Muscle layer of duodenum (tissue), 2 donors: Measurements from ENCODE around the gene LRBA.
"Not testable (repeated sequence)": the region's sequence is repeated elsewhere in the genome, so short reads cannot be mapped to it uniquely, and the experiment has no call there.

Source experiments
- H3K27ac ChIP-seq: one replicate; pipeline ENCODE4 v1.7.0; 2013; ENCODE audit warnings: mild to moderate bottlenecking, low read length
- H3K27me3 ChIP-seq: one replicate; pipeline ENCODE4 v1.7.0; 2013; ENCODE audit warnings: low read depth, mild to moderate bottlenecking, control low read depth, low read length
- H3K36me3 ChIP-seq, 2 donors: one replicate each; pipeline ENCODE4 v1.7.0; 2013; ENCODE audit warnings: low read length in 2 of 2, control low read depth in 1 of 2, mild to moderate bottlenecking in 1 of 2; ENCODE audit not compliant: insufficient read depth in 2 of 2, control insufficient read depth in 1 of 2
- H3K4me1 ChIP-seq, 2 donors: one replicate each; pipeline ENCODE4 v1.7.0; 2013; ENCODE audit warnings: low read length in 2 of 2, mild to moderate bottlenecking in 2 of 2, control low read depth in 1 of 2, moderate library complexity in 1 of 2; ENCODE audit not compliant: insufficient read depth in 2 of 2, control insufficient read depth in 1 of 2
- H3K4me3 ChIP-seq, 2 donors: one replicate each; pipeline ENCODE4 v1.7.0; 2013; ENCODE audit warnings: low read length in 2 of 2, low read depth in 1 of 2, mild to moderate bottlenecking in 1 of 2
- H3K9me3 ChIP-seq, 2 donors: one replicate each; pipeline ENCODE4 v1.7.0; 2013; ENCODE audit warnings: low read length in 2 of 2, control low read depth in 1 of 2, mild to moderate bottlenecking in 1 of 2; ENCODE audit not compliant: control insufficient read depth in 1 of 2
- donor health status: healthy.

Gene LRBA

DNA sequence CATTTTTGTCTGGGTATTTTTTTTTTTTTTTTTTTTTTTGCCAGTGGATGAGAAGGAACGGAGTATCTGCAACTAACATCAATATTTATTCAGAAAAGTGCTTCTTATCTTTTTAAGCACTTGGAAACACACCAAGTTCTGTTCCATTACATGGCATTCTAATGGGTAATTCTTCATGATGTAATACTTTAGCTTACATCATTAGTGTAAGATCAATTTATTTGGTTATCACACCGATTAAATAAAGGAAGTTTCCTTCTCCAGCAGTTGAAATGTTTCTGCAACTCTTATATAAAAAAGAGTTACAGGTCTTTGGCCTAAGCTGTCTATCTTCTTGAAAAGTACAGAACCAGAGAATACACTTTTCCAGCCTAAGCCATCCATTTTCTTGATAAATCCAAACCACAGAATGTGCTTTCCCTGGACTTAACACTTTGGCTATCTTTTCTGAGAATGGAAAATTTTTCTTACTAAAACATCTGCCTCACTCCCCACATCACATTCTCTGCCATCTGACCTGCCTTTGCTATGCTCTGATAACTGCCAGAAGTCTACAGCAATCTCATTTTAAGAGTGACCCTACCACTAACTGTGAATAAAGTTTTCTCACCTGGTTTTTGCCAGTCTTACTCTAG is 625.1 kb downstream of the LRBA start:
- H3K4me3 ChIP-seq: no peak overlapping the region
- H3K9me3 ChIP-seq: peaks cover 0 to 6% of the 10 kb centered on the region in 2 donors
- no peaks in the 10 kb centered on the region for H3K27me3 ChIP-seq
- no peaks in the 10 kb centered on the region for H3K36me3 ChIP-seq
- H3K27ac ChIP-seq: no peak overlapping the region
- peaks cover 0 to 6% of the 10 kb centered on the region in 2 donors for H3K4me1 ChIP-seq

DNA sequence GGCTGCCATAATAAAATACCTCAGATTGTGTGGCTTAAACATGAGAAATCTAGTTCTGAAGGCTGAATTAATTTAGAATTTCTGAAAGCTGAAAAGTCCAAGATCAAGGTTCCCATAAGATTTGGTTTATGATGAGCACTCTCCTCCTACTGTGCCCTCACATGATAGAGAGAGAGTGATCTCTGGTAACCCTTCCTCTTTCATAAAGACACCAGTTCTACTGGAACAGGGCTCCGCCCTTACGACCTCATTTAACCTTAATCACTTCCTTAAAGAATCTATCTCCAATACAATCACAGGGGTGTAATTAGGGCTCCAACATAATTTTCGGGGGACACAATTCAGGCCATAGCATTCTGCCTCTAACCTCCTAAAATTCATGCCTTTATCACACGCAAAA is 627.1 kb downstream of the LRBA start:
- Histone ChIP-seq H3K27me3 (no peaks in the 10 kb centered on the region), H3K4me1 (peaks cover 0 to 6% of the 10 kb centered on the region in 2 donors)

DNA sequence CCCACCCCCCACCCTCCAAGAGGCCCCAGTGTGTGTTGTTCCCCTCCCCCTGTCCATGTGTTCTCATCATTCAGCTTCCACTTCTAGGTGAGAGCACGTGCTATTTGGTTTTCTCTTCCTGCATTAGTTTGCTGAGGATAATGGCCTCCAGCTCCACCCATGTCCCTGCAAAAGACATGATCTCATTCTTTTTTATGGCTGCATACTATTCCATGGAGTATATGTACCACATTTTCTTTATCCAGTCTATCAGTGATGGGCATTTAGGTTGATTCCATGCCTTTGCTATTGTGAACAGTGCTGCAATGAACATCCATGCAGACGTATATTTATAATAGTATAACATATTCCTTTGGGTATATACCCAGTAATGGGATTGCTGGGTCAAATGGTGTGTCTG is 628.7 kb downstream of the LRBA start:
- not testable (repeated sequence) for H3K9me3 ChIP-seq, H3K36me3 ChIP-seq, H3K27me3 ChIP-seq, H3K4me1 ChIP-seq, H3K4me3 ChIP-seq, H3K27ac ChIP-seq

More for the DNA sequence above, 627.1 kb downstream of the LRBA start:
- peaks cover 0 to under 1% of the 10 kb centered on the region in 2 donors for H3K9me3 ChIP-seq
- no peak overlapping the region for H3K27ac ChIP-seq
- H3K36me3 ChIP-seq: no peaks in the 10 kb centered on the region
- no peak overlapping the region for H3K4me3 ChIP-seq

DNA sequence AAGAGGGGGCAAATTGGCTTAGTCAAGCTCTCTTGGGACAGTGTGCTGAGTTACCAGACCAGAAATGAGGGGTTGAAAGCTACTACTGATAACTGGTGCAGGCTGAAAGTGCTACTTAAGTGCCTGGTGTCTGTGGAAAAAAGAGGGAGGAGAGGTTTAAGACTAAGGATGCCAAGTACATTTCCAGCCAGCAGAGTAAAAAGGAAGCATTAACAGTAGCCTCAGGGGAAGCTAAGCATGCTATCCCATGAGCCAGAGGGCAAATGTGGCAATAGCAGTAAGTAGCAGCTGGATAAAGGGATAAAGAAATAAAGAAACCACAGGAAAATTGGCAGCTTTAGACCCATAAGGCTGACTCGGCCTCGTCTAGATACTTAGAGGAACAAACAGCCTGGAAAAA is 629.5 kb downstream of the LRBA start:
- H3K4me3 ChIP-seq: no peak overlapping the region
- no peaks in the 10 kb centered on the region for H3K27me3 ChIP-seq
- H3K9me3 ChIP-seq: no peaks in the 10 kb centered on the region
- no peaks in the 10 kb centered on the region for H3K36me3 ChIP-seq
- peaks cover 0 to 6% of the 10 kb centered on the region in 2 donors for H3K4me1 ChIP-seq
- H3K27ac ChIP-seq: no peak overlapping the region

DNA sequence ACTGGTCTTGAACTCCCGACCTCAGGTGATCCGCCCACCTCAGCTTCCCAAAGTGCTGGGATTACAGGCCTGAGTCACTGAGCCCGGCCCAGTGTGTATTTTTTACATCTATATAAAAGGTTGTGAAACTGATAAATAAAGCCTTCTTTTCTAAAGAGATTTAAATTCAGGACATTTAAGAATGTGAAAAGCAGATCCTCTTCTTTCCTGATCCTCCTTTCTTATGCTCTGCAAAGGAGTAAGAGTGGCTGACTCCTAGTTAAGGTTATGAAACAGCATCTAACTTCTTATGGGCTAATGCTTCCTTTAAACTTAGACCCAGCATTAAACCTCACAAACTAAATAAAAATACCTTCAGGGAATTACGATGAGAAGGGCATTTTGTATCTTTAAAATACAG is 630.8 kb downstream of the LRBA start:
- Histone ChIP-seq H3K36me3 (no peaks in the 10 kb centered on the region), H3K9me3 (no peaks in the 10 kb centered on the region), H3K27me3 (no peaks in the 10 kb centered on the region), H3K27ac (no peak overlapping the region), H3K4me1 (peaks cover 0 to 6% of the 10 kb centered on the region in 2 donors), H3K4me3 (no peak overlapping the region)

DNA sequence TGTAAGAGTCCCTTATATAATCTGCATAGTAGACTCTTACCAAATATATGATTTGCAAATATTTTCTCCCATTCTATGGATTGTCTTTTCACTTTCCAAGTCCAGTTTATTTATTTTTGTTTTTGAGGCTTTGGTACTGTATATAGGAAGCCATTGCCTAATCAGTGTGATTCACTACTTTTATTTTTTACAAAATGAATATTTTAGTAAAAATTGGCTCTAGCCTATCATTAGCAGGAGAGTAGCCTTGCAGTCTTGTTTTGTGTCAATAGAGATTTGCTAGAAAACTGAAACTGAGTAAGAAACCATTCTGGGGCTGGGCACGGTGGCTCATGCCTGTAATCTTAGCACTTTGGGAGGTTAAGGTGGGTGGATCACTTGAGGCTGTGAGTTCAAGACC is 633.1 kb downstream of the LRBA start:
- H3K4me3 ChIP-seq: no peak overlapping the region
- H3K9me3 ChIP-seq: no peaks in the 10 kb centered on the region
- H3K4me1 ChIP-seq: peaks cover 0 to 6% of the 10 kb centered on the region in 2 donors
- H3K27ac ChIP-seq: no peak overlapping the region
- no peaks in the 10 kb centered on the region for H3K36me3 ChIP-seq
- H3K27me3 ChIP-seq: no peaks in the 10 kb centered on the region

DNA sequence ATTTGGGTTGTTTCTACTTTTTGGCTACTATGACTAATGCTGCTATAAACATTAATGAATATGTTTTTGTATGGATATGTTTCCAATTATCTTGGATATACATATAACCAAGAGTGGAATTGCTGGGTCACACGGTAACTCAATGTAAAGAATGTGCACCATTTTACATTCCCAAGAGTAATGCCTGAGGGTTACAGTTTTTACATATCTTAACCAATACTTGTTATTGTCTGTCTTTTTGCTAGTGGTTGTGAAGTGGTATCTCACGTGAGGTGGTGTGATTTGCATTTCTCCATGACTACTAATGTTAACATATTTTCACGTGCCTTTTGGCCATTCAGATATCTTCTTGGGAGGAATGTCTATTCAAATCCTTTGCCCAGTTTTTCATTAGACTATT is 633.5 kb downstream of the LRBA start:
- peaks cover 0 to 6% of the 10 kb centered on the region in 2 donors for H3K4me1 ChIP-seq
- no peak overlapping the region for H3K4me3 ChIP-seq
- no peak overlapping the region for H3K27ac ChIP-seq
- no peaks in the 10 kb centered on the region for H3K27me3 ChIP-seq
- H3K36me3 ChIP-seq: no peaks in the 10 kb centered on the region
- no peaks in the 10 kb centered on the region for H3K9me3 ChIP-seq

DNA sequence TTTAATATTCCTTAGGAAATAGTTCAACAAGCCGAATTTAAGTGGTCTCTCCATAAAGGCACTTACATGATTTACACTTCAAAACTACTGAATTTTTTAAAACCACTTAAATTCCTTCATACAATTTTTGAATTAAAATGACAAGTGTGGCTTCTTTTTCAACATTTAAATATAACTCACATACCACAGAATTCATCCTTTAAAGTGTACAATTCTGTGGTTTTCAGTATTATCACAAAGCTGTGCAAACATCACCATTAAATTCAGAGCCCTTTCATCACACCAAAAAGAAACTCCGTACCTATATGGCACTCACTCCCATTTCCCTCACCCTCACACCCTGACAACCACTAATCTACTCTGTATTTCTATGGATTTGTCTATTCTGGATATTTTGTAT is 634.0 kb downstream of the LRBA start:
- Histone ChIP-seq H3K4me1 (peaks cover 0 to 6% of the 10 kb centered on the region in 2 donors), H3K9me3 (no peaks in the 10 kb centered on the region), H3K36me3 (no peaks in the 10 kb centered on the region), H3K4me3 (no peak overlapping the region), H3K27ac (no peak overlapping the region), H3K27me3 (no peaks in the 10 kb centered on the region)

DNA sequence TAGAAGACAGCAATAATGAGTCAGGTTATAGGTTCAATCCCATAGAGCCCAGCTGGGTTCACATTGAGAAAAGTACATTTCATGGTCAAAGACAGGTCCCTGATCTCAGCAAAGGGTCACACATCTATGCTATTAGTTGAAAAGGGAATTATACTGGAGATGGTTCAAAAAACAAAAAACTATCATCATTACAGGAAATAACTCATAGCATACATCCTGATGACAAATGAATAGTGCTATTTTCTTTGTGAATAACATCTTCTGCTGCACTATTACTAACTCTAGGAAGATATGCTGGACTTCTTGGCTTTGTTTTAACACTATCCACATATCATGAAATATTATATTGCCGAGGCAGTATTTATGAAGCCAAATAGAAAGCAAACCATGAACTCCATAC is 635.6 kb downstream of the LRBA start:
- no peaks in the 10 kb centered on the region for H3K27me3 ChIP-seq
- no peaks in the 10 kb centered on the region for H3K4me1 ChIP-seq
- no peaks in the 10 kb centered on the region for H3K36me3 ChIP-seq
- no peak overlapping the region for H3K4me3 ChIP-seq
- H3K27ac ChIP-seq: no peak overlapping the region
- H3K9me3 ChIP-seq: no peaks in the 10 kb centered on the region

DNA sequence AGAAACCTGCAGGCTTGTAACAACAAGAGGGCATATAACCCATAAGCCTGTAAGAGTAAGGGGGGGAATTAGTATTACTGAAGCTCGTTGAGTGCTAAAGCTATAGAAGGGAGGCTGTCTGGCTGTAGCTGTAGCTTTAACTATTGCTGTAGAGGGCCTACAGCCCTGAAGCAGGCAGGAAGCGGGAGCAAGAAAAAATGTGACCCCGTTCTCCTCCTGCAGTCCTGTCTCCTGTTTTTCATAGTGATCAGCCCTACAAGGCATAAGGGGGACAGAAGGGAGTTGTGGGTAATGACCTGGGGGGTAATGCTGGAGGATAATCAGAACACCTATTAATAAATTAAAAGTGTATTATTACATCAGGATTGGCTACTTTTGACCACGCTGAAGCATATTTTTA is 640.1 kb downstream of the LRBA start:
- H3K4me3 ChIP-seq: no peak overlapping the region
- H3K36me3 ChIP-seq: no peaks in the 10 kb centered on the region

DNA sequence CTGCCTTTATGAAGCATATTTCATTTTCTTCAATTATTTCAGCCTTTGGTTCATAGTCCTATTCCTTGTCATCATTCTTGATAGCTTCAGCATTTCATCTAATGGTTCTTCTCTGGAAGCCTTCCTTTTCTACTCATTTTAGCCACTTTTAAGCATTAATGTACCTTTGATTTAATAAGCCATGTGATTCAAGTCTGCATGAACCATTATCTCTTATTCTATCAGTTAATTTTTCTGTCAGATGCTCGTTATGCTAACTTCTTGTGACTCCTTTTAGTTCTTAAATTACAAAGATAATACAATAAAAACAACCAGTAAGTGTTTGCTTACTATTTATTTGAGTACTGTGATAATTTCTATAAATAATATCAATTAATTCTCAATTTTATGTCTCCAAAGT is 643.2 kb downstream of the LRBA start:
- H3K27me3 ChIP-seq: no peaks in the 10 kb centered on the region
- peaks cover 0 to 5% of the 10 kb centered on the region in 2 donors for H3K4me1 ChIP-seq
- H3K27ac ChIP-seq: no peak overlapping the region
- no peaks in the 10 kb centered on the region for H3K36me3 ChIP-seq
- H3K9me3 ChIP-seq: no peaks in the 10 kb centered on the region
- H3K4me3 ChIP-seq: no peak overlapping the region

More for the DNA sequence above, 640.1 kb downstream of the LRBA start:
- H3K27me3 ChIP-seq: no peaks in the 10 kb centered on the region
- no peaks in the 10 kb centered on the region for H3K4me1 ChIP-seq
- no peaks in the 10 kb centered on the region for H3K9me3 ChIP-seq
- H3K27ac ChIP-seq: no peak overlapping the region
